ENCODE data around the gene CEP135. TPM values are rescaled to one million over a fixed set of nuclear protein-coding genes. Genes with fewer than 3 reads are reported as not detected.
A peak's percentile ranks its signal among the peaks of the same experiment; 100 is the strongest.

CEP135 gene
- total RNA-seq, 2 experiments from 2014 or later: 12.5 to 12.9 TPM

DNA sequence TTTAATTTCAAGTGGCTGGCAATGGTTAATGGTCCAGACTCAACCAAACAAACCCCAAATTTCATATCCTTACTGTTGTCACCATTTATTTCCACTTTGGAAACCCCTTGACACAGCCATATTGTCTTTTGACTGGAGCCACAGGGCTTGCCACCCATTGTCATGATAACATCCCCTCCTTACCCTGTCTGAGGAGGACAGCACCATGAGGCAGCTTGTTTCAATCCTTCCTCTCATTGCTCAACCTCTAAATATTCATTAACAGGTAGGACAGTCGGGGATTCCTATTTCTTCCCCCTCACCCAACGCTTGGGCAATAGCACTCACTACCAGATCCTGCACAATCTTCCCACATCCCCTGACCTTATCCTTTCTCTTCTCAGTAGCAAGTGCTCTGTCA lies 92.1 kb downstream of the CEP135 start:
- DNase-seq: no peak

DNA sequence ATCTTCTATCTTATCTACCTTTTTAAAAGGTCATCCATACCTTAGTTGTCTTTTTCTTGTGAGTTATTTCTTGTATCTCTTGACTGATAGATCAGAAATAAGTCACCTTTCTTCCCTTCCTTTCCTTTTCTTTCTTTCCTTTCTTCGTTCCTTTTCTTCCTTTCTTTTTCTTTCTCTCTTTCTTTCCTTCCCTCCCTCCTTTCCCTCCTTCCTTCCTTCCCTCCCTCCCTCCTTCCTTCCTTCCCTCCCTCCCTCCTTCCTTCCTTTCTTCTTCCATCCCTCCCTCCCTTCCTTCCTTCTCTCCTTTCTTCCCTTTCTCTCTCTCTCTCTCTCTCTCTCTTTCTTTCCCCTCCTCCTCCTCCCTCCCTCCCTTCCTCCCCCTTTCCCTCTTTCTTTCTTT lies 93.5 kb downstream of the CEP135 start:
- no peak for ATAC-seq
- no peaks in the 10 kb centered on the region for H3K36me3 Mint-ChIP-seq (ENCODE audit: low read depth)
- no peaks in the 10 kb centered on the region for H3K9me3 Mint-ChIP-seq
- H3K4me1 Mint-ChIP-seq (ENCODE audit: low read depth): no peaks in the 10 kb centered on the region
- H3K27ac Mint-ChIP-seq: no peak overlapping the region
- no peak for DNase-seq
- ChIA-PET POLR2A (no interaction called here), CTCF (no interaction called here)
- intact Hi-C loops (cut with micrococcal nuclease): loop anchor here (5.0 to 10.0 kb wide), 2 partner anchors 95 to 263 kb away; partner anchors contain the start of gene CEP135
- TF ChIP-seq, protein P1, sequence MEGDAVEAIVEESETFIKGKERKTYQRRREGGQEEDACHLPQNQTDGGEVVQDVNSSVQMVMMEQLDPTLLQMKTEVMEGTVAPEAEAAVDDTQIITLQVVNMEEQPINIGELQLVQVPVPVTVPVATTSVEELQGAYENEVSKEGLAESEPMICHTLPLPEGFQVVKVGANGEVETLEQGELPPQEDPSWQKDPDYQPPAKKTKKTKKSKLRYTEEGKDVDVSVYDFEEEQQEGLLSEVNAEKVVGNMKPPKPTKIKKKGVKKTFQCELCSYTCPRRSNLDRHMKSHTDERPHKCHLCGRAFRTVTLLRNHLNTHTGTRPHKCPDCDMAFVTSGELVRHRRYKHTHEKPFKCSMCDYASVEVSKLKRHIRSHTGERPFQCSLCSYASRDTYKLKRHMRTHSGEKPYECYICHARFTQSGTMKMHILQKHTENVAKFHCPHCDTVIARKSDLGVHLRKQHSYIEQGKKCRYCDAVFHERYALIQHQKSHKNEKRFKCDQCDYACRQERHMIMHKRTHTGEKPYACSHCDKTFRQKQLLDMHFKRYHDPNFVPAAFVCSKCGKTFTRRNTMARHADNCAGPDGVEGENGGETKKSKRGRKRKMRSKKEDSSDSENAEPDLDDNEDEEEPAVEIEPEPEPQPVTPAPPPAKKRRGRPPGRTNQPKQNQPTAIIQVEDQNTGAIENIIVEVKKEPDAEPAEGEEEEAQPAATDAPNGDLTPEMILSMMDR (IDR thresholded peaks at IDR 0.05): no peak
- H3K4me3 Mint-ChIP-seq: no peak overlapping the region
- peaks cover 21% of the 10 kb centered on the region for H3K27me3 Mint-ChIP-seq

More for the DNA sequence above, 92.1 kb downstream of the CEP135 start:
- no peaks in the 10 kb centered on the region for H3K36me3 Mint-ChIP-seq (ENCODE audit: low read depth)
- ChIA-PET CTCF (no interaction called here), POLR2A (no interaction called here)
- no peaks in the 10 kb centered on the region for H3K9me3 Mint-ChIP-seq
- ATAC-seq: no peak
- no peak overlapping the region for H3K4me3 Mint-ChIP-seq
- H3K4me1 Mint-ChIP-seq (ENCODE audit: low read depth): no peaks in the 10 kb centered on the region
- H3K27me3 Mint-ChIP-seq: peaks cover 17% of the 10 kb centered on the region
- H3K27ac Mint-ChIP-seq: no peak overlapping the region
- intact Hi-C loops (cut with micrococcal nuclease): loop anchor here (5.0 to 10.0 kb wide), 2 partner anchors 94 to 264 kb away; partner anchors contain the start of gene CEP135
- TF ChIP-seq, protein P1 (IDR thresholded peaks at IDR 0.05): no peak

DNA sequence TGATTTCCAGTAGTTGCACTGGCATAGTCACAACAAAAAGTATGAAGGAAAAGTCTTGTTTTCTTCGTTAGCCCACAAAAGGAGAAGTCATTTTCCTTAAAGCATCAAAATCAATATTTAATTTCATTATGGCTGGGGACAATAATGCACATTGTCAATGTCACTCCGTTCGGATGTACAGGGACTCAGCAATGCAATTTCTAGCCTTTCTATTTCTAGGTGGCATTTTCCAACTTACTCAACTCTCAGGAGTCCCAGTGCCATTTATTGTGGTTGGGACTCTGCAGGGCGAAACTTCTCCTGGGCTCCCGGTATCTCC lies 99.6 kb downstream of the CEP135 start:
- peaks cover 6% of the 10 kb centered on the region for H3K4me1 Mint-ChIP-seq (ENCODE audit: low read depth)
- no peaks in the 10 kb centered on the region for H3K36me3 Mint-ChIP-seq (ENCODE audit: low read depth)
- DNase-seq (peak; percentile 2), ATAC-seq (no peak)
- POLR2A ChIA-PET: no interaction called here
- H3K27me3 Mint-ChIP-seq: peaks cover 48% of the 10 kb centered on the region
- TF ChIP-seq, protein P1 (IDR thresholded peaks at IDR 0.05): no peak
- intact Hi-C loops (cut with micrococcal nuclease): loop anchor here (10.0 kb wide), 1 partner anchor 256 kb away; no protein-coding TSS in a partner anchor
- H3K27ac Mint-ChIP-seq: no peak overlapping the region
- no peaks in the 10 kb centered on the region for H3K9me3 Mint-ChIP-seq
- CTCF ChIA-PET: no interaction called here
- peak overlapping the region; percentile 63 for H3K4me3 Mint-ChIP-seq

DNA sequence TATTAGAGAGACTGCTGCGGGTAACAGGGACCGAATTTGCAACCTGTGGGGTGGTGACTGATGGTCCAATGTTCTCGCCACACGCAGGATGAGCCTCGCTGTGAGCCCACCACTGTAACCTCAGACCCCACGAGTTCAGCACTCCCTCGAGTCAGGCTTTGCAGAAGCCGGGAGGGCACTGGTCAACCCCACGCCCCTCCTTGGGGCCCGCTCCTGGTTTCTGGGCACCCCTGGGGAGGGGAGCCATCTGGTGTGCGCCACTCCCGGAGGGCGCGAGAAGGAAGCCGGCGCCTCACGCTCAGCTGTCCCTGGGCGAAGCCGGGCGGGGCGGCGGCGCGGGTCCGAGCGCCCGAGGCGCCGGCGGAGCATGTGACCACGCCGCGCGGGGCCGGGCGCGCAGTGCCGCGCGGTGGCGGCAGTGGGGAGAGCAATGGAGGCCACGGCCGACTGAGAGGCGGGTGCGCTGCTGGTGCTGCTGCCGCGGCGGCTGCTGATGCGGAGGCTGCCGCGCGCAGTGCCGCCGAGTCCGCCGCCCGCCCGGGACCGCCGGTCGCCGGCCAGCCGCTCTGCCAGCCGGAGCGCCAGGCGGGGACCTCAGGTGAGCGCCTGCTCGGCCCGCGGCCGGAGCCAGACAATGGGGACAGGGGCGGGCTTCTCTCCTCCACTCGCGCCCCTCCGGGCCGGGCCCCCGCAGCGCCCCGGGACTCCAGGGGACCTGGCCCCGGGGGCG lies 100.1 kb downstream of the CEP135 start:
- POLR2A ChIA-PET: no interaction called here
- no peaks in the 10 kb centered on the region for H3K9me3 Mint-ChIP-seq
- H3K4me1 Mint-ChIP-seq (ENCODE audit: low read depth): peaks cover 6% of the 10 kb centered on the region
- ATAC-seq (peak; percentile 97), DNase-seq (peak; percentile 59)
- peaks cover 48% of the 10 kb centered on the region for H3K27me3 Mint-ChIP-seq
- H3K4me3 Mint-ChIP-seq: peak overlapping the region; percentile 63
- H3K36me3 Mint-ChIP-seq (ENCODE audit: low read depth): no peaks in the 10 kb centered on the region
- intact Hi-C loops (cut with micrococcal nuclease): loop anchor here (10.0 kb wide), 1 partner anchor 256 kb away; no protein-coding TSS in a partner anchor
- TF ChIP-seq, protein P1 (IDR thresholded peaks at IDR 0.05): no peak
- no peak overlapping the region for H3K27ac Mint-ChIP-seq
- CTCF ChIA-PET: interaction anchor here (2.7 kb wide), 1 partner anchor 101 kb away, joined by 13 read pairs; the partner anchor contains the start of gene CEP135

DNA sequence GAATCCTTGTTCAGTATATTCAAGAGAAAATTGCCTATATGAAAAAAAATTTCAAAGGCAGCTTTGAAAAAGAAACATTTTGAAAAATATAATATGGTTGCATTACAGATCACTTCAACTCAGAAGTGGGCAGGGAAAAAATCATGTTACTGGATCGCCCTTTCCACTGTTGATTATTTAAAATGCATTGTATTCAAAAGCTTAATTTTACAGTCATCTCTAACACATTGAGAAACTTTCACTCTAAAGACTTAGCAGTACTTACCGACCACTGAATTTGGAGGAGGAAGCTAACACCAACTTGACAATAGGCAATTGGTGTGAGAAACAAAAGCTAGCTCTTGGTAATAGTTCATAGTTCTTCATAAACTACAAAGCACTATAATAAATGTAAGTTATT lies 101.9 kb downstream of the CEP135 start:
- no peak for DNase-seq
- Mint-ChIP-seq H3K4me3 (no peak overlapping the region), H3K4me1 (ENCODE audit: low read depth) (peaks cover 6% of the 10 kb centered on the region)

More for the DNA sequence above, 101.9 kb downstream of the CEP135 start:
- intact Hi-C loops (cut with micrococcal nuclease): no loop called here
- ChIA-PET POLR2A (no interaction called here), CTCF (interaction anchor here (1.3 to 2.7 kb wide), 2 partner anchors 11 to 102 kb away, joined by 4 to 13 read pairs; partner anchors contain the start of gene CEP135)
- TF ChIP-seq, protein P1 (IDR thresholded peaks at IDR 0.05): no peak
- H3K27ac Mint-ChIP-seq: no peak overlapping the region
- no peaks in the 10 kb centered on the region for H3K36me3 Mint-ChIP-seq (ENCODE audit: low read depth)
- no peaks in the 10 kb centered on the region for H3K9me3 Mint-ChIP-seq
- peaks cover 42% of the 10 kb centered on the region for H3K27me3 Mint-ChIP-seq
- ATAC-seq: no peak

All from activated CD8-positive, alpha-beta T cell treated with anti-CD3 and anti-CD28 coated beads for 36 hours (primary cell).